WTC11 (cell line): ENCODE data around the gene FAM156B. TPM values are rescaled to one million over a fixed set of nuclear protein-coding genes. Genes with fewer than 3 reads are reported as not detected.
A peak's percentile ranks its signal among the peaks of the same experiment; 100 is the strongest.
"Not testable (repeated sequence)": the region's sequence is repeated elsewhere in the genome, so short reads cannot be mapped to it uniquely, and the experiment has no call there.

Experiments
- ATAC-seq: fragments of 200-7000 bp; cut with Tn5 transposase; 2 replicates; pipeline ENCODE4 v1.10.0; 2021; ENCODE audit warnings: mild to moderate bottlenecking, moderate library complexity
- Bru-seq: library from RNA; stranded (reverse); fragments of 400-500 nt; gene quantifications from one replicate; lab custom pipeline; 2021; lab: Mats Ljungman, UMichigan
- CTCF ChIA-PET: fragments of 300-600 bp; sonication (Branson Sonifier 250); formaldehyde crosslinking; loops from one replicate; lab custom pipeline; 2021; ENCODE audit warnings: antibody characterized with exemption; lab: Charles Lee
- POLR2A ChIA-PET: fragments of 350-600 bp; sonication (Branson Sonifier 250); formaldehyde crosslinking; loops from one replicate; lab custom pipeline; 2021; ENCODE audit warnings: antibody characterized with exemption; lab: Charles Lee
- DNase-seq: peaks from one replicate; pipeline ENCODE4 v3.0.0; 2021; ENCODE audit warnings: low spot score
- H3K27ac Mint-ChIP-seq: 2 replicates; pipeline ENCODE4 v1.8.0; 2021; ENCODE audit warnings: mixed read lengths
- H3K27me3 Mint-ChIP-seq: 2 replicates; pipeline ENCODE4 v1.8.0; 2021; ENCODE audit warnings: low read depth, mild to moderate bottlenecking, moderate library complexity, mixed read lengths
- H3K36me3 Mint-ChIP-seq: 2 replicates; pipeline ENCODE4 v1.8.0; 2021; ENCODE audit warnings: mixed read lengths
- H3K4me1 Mint-ChIP-seq: 2 replicates; pipeline ENCODE4 v1.8.0; 2022; ENCODE audit warnings: mixed read lengths
- H3K4me3 Mint-ChIP-seq: 2 replicates; pipeline ENCODE4 v1.8.0; 2021; ENCODE audit warnings: mild to moderate bottlenecking, moderate library complexity, mixed read lengths
- H3K9me3 Mint-ChIP-seq: 2 replicates; pipeline ENCODE4 v1.8.0; 2021; ENCODE audit warnings: mixed read lengths
- IRF2 ChIP-seq: sonication (generic); formaldehyde crosslinking; IDR thresholded peaks from 2 replicates; pipeline ENCODE4 v1.8.0; 2022; ENCODE audit warnings: low read depth, missing genetic modification reagents, borderline replicate concordance
- ZNF263 ChIP-seq: sonication (generic); formaldehyde crosslinking; IDR thresholded peaks from 2 replicates; pipeline ENCODE4 v1.8.1; 2022; ENCODE audit warnings: low read depth, mild to moderate bottlenecking, moderate library complexity, missing genetic modification reagents
- long read RNA-seq, 3 experiments: library from RNA in 1 of 3; library from capped mRNA in 1 of 3; library from polyadenylated mRNA in 1 of 3; unstranded in 2 of 3; stranded (forward) in 1 of 3; transcript quantifications; one replicate each; pipeline ENCODE4 v2.0.0, GENCODE V29; 2021
- total RNA-seq: library from RNA; stranded (reverse); gene quantifications from 3 replicates; pipeline ENCODE4 v1.2.3, GENCODE V29; 2021
- TF ChIP-seq, protein P1 (sequence below): sonication (generic); formaldehyde crosslinking; IDR thresholded peaks from 2 replicates; pipeline ENCODE4 v1.8.1; 2023; ENCODE audit warnings: mild to moderate bottlenecking, missing genetic modification reagents, borderline replicate concordance
- TF ChIP-seq, protein P2 (sequence below): sonication (generic); formaldehyde crosslinking; IDR thresholded peaks from 2 replicates; pipeline ENCODE4 v1.8.0; 2023; ENCODE audit warnings: missing genetic modification reagents, mild to moderate bottlenecking, borderline replicate concordance

The FAM156B gene, protein sequence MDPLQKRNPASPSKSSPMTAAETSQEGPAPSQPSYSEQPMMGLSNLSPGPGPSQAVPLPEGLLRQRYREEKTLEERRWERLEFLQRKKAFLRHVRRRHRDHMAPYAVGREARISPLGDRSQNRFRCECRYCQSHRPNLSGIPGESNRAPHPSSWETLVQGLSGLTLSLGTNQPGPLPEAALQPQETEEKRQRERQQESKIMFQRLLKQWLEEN
- total RNA-seq (10.1 to 12.7 TPM (median 12.4 TPM) in 3 replicates), Bru-seq, nascent RNA (percentile 7 among the genes with signal in this experiment)
- long read RNA-seq, experiment 1, transcript FAM156B-201 (3 exons, 2,537 nt), result major isoform, 22 of 55 reads
- long read RNA-seq, experiment 1, transcript FAM156B-203 (4 exons, 2,942 nt), result minor isoform, 19 of 55 reads
- long read RNA-seq, experiment 1, partial matches to known transcripts, result 1 of 55 reads
- long read RNA-seq, experiment 1, other reads (novel, unspliced or antisense), result 9 of 55 reads
- long read RNA-seq, experiment 2, partial matches to known transcripts, result 0 of 7 reads
- long read RNA-seq, experiment 2, other reads (novel, unspliced or antisense), result 1 of 7 reads
- long read RNA-seq, experiment 3, partial matches to known transcripts, result 0 of 3 reads
- long read RNA-seq, experiment 3, other reads (novel, unspliced or antisense), result 2 of 3 reads

DNA sequence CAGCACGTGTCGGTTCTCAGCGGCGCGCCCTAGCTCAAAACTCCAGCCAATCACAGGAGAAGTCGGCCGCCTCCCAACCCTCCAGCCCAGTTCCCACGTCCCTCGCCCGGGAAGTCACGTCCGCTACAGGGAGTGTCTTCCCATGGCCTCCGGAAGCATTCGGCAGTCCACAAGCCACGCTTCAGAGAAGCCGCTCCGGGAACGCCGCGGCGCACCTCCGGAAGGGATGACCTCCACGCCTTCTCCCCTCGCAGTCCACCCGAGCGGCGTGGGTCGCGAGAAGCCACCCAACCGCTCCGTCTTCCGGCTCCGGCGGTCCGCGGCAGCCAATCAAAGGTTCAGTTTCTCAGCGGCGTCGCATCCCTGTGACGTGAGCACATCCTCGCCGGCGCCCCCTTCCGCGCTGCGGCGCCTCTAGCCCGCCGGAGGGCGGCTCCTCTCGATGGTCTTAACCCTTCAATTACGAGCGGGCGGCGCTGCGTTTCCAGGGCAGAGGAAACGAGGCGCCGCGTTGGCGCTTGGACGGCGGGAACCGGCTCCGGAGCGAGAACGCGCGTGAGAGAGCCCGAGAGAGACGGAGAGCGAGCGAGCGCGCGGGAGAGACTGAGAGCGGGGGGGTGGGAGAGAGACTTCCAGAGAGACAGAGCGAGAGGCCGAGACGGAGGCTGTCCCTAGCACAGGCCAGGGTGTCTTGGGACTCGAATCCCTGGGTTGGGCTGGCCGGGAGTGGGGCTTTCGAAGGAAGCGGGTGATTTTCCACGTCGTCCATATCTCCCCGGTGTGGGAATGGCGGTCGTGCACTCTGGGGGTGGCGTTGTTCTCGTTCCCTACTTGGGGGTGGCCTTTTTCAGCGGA lies at the start of gene FAM156B:
Gene FAM156B (plus strand): TSS at position 476 of the 855 bp plus-strand sequence. CDS start 9,896 bp downstream, outside the sequence.
- peak; percentile 80 for ATAC-seq
- H3K36me3 Mint-ChIP-seq, H3K9me3 Mint-ChIP-seq, H3K4me1 Mint-ChIP-seq, H3K27me3 Mint-ChIP-seq, CTCF ChIA-PET, H3K27ac Mint-ChIP-seq, DNase-seq, POLR2A ChIA-PET, H3K4me3 Mint-ChIP-seq: not testable (repeated sequence)

DNA sequence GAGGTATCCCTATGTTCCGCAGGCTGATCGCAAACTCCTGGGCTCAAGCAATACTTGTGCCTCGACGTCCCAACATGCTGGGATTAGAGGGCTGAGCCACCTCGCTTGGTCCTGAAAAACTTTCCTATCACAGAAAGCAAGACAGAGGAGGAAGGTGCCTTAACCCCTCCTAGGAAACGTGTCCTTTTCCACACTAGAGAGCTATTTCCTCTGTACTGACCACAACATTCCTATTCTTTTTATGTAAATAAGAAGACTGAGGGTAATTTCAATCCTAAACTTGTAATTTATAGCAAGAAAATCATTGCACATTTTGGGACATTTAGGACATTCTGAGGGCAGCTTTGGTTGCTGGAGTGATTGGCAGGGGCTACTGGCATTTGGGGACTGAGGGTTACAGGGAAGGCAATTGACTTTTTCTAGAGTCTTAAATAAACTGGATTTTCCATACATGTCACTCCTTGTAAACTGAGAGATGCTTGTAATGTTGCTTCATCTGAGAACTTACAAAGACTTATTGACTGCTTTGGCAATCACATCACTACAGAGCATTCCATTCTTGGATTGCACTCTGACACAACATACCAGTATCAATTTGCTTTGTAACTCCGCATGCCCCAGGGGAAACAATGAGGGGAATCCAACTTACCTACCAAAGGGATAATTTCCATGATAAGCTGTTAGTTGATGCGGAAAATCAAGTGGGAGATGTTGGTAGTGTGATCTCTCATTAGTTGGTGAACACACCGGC lies 44.8 kb upstream of the FAM156B start:
- Mint-ChIP-seq H3K4me1 (no peaks in the 10 kb centered on the region), H3K27me3 (peaks cover 9% of the 10 kb centered on the region; the same call in 1 of the 2 replicates), H3K27ac (no peak overlapping the region), H3K9me3 (peaks cover 15% of the 10 kb centered on the region), H3K36me3 (no peaks in the 10 kb centered on the region), H3K4me3 (no peak overlapping the region)
- DNase-seq (no peak), ATAC-seq (no peak)
- POLR2A ChIA-PET, result no interaction called here
- TF ChIP-seq IRF2 (CRISPR knock-in tag), result no peak
- TF ChIP-seq, protein P1, sequence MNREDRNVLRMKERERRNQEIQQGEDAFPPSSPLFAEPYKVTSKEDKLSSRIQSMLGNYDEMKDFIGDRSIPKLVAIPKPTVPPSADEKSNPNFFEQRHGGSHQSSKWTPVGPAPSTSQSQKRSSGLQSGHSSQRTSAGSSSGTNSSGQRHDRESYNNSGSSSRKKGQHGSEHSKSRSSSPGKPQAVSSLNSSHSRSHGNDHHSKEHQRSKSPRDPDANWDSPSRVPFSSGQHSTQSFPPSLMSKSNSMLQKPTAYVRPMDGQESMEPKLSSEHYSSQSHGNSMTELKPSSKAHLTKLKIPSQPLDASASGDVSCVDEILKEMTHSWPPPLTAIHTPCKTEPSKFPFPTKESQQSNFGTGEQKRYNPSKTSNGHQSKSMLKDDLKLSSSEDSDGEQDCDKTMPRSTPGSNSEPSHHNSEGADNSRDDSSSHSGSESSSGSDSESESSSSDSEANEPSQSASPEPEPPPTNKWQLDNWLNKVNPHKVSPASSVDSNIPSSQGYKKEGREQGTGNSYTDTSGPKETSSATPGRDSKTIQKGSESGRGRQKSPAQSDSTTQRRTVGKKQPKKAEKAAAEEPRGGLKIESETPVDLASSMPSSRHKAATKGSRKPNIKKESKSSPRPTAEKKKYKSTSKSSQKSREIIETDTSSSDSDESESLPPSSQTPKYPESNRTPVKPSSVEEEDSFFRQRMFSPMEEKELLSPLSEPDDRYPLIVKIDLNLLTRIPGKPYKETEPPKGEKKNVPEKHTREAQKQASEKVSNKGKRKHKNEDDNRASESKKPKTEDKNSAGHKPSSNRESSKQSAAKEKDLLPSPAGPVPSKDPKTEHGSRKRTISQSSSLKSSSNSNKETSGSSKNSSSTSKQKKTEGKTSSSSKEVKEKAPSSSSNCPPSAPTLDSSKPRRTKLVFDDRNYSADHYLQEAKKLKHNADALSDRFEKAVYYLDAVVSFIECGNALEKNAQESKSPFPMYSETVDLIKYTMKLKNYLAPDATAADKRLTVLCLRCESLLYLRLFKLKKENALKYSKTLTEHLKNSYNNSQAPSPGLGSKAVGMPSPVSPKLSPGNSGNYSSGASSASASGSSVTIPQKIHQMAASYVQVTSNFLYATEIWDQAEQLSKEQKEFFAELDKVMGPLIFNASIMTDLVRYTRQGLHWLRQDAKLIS, result no peak
- TF ChIP-seq, protein P2, sequence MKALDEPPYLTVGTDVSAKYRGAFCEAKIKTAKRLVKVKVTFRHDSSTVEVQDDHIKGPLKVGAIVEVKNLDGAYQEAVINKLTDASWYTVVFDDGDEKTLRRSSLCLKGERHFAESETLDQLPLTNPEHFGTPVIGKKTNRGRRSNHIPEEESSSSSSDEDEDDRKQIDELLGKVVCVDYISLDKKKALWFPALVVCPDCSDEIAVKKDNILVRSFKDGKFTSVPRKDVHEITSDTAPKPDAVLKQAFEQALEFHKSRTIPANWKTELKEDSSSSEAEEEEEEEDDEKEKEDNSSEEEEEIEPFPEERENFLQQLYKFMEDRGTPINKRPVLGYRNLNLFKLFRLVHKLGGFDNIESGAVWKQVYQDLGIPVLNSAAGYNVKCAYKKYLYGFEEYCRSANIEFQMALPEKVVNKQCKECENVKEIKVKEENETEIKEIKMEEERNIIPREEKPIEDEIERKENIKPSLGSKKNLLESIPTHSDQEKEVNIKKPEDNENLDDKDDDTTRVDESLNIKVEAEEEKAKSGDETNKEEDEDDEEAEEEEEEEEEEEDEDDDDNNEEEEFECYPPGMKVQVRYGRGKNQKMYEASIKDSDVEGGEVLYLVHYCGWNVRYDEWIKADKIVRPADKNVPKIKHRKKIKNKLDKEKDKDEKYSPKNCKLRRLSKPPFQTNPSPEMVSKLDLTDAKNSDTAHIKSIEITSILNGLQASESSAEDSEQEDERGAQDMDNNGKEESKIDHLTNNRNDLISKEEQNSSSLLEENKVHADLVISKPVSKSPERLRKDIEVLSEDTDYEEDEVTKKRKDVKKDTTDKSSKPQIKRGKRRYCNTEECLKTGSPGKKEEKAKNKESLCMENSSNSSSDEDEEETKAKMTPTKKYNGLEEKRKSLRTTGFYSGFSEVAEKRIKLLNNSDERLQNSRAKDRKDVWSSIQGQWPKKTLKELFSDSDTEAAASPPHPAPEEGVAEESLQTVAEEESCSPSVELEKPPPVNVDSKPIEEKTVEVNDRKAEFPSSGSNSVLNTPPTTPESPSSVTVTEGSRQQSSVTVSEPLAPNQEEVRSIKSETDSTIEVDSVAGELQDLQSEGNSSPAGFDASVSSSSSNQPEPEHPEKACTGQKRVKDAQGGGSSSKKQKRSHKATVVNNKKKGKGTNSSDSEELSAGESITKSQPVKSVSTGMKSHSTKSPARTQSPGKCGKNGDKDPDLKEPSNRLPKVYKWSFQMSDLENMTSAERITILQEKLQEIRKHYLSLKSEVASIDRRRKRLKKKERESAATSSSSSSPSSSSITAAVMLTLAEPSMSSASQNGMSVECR (CRISPR knock-in tag), result no peak
- no peak for TF ChIP-seq ZNF263 (CRISPR knock-in tag)
- CTCF ChIA-PET, result no interaction called here

DNA sequence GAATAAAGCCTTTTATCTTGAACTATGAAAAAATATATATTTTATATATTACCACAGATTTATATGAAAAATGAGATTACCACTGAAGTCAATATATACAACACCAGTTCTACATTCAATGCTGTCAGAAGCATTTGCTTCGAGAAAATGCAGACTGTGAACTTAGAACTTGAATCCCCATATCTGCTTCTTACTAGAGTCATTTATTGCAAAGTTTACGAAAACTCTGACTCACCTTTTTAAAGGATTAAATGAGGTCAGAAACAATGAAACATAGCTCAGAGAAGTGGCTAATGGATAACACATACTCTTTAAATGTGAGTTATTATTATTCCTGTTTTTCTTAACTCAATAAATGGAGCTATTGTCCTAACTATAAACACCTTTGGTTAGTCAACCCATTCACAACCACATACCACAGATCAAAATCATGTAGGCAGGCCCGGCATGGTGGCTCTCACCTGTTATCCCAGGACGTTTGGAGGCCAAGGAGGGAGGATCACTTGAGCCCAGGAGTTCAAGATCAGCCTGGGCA lies 40.1 kb upstream of the FAM156B start:
- CTCF ChIA-PET, H3K36me3 Mint-ChIP-seq, H3K4me1 Mint-ChIP-seq, DNase-seq, H3K27ac Mint-ChIP-seq, POLR2A ChIA-PET, ATAC-seq, H3K4me3 Mint-ChIP-seq, H3K9me3 Mint-ChIP-seq: not testable (repeated sequence)
- peaks cover 12% of the 10 kb centered on the region; the same call in 1 of the 2 replicates for H3K27me3 Mint-ChIP-seq
